GM18870 (cell line): ENCODE data around the gene EPB41L4B.
A peak's percentile ranks its signal among the peaks of the same experiment; 100 is the strongest.

ENCODE experiments used
- ATAC-seq: cut with Tn5 transposase; IDR thresholded peaks from one replicate; pipeline ENCODE4 v1.9.1; 2021; ENCODE audit warnings: moderate library complexity; ENCODE audit not compliant: unreplicated experiment

EPB41L4B gene

DNA sequence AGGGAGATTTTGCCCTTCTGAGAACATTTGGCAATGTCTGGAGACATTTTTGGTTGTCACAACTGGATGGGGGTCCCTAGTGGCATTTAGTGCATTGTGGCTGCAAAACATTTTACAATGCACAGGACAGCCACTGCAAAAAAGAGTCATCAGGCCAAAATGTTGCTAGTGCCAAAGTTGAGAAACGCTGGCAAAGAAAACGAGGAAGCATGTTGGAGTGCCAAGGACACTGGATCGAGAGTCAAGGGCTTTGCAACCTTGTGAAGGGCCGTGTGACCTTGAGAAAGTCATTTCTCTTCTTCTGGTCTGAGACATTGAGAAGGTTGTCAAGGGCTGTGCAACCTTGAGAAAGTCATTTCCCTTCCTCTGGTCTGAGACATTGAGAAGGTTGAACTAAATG, 108.1 kb downstream of the EPB41L4B start:
- no peak for ATAC-seq

DNA sequence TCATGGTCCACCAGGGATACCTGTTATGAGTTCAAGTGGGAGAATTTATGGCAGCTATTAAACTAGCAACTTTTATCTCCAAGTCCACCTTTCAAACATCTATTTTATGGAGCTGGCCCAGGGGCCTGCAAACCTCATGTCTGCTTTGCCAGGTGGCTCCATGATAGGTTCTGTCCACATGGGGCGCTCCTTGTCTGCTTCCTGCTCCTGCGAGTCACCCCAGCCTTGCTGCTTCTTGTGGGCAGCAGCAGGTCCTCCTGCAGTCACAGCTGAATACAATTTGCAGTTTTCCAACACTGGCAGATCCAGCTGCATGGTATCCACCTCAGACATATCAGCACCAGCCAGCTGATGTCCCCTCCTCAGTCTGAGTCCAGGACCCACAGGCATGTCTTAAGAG, 114.2 kb downstream of the EPB41L4B start:
- ATAC-seq = no peak

DNA sequence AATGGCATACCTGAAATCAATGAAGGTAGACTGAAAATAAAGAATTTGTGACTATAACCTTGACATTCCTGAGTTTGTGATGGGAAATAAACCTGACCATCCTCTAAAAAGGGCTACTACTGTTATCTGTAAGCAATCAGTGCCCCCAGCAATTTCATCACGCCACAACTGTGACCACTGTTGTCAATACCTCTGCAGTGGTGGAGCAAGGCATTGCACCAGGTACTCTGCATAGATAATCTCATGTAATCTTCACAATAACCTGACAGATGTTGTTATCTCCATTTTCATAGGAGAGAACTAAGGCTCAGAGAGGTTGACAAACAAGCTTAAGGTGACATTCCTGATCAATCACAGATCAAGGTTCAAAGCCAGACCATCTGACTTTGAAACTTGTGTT, 115.3 kb downstream of the EPB41L4B start:
- no peak for ATAC-seq

DNA sequence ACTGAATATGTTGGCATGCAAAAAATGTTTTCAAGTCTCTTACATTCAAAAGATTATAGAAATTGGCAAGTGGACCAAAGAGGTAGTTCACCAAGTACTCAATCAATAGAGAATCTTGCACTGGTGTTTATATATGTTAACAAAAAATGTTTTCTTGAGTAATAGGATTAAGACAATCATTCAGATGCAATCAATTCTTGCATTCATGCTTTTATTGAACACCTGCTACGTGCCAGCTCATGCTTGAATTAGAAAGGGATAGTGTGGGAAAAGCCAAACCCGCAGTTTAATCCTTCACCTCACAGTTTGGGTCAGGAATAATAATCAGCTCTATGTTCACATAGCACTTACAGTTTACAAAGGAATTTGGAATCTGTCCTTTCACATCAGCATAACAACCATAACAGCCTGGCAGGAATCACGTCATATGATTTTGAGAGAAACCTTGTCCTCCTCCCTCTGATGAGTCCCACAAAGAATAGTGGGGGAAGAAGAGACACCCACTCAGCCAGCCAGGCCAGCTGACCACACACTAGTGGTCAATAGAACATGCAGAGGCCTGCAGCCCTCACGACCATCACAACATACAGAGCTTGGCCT, 117.0 kb downstream of the EPB41L4B start:
- ATAC-seq = no peak

DNA sequence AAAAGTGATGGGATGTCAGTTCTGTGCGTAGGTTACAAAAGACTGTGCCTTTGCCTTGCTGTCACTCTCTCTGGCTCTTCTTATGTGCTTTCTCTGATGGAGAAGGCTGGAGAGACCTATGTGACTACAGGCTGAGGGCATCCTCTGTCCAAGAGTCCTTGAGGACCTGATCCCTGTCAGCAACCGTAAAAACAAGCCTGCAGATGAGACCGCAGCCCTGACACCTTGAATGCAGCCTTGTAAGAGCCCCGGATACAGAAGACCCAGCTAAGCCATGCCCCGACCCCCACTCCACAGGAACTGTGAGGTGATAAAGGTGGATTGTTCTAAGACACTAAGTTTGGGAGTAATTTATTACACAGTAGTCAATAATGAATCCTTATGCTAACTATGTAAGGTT, 121.2 kb downstream of the EPB41L4B start:
- ATAC-seq = no peak

DNA sequence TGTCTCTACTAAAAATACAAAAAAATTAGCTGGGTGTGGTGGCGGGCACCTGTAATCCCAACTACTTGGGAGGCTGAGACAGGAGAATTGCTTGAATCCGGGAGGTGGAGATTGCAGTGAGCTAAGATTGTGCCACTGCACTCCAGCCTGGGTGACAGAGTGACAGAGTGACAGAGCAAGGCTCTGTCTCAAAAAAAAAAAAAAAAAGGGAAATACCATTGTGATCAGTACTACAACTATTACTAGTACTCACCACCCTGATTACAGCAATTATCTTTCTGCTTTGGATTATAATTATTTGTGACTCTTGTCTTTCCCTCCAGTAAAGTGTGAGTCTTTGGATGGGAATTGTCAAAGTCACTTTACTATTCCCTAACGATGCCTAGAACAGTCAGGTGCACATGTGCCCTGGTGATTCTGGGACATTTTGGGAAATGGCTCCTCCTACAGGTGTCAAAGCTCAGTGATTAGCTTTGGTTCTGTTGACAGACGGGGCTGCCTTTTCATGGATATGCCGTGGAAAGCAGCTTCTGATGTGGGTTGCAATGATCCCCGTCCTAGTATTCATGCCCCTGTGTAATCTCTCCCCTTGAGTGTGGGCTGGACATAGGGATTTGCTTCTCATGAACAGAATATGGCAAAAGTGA, 122.0 kb downstream of the EPB41L4B start:
- no peak for ATAC-seq

DNA sequence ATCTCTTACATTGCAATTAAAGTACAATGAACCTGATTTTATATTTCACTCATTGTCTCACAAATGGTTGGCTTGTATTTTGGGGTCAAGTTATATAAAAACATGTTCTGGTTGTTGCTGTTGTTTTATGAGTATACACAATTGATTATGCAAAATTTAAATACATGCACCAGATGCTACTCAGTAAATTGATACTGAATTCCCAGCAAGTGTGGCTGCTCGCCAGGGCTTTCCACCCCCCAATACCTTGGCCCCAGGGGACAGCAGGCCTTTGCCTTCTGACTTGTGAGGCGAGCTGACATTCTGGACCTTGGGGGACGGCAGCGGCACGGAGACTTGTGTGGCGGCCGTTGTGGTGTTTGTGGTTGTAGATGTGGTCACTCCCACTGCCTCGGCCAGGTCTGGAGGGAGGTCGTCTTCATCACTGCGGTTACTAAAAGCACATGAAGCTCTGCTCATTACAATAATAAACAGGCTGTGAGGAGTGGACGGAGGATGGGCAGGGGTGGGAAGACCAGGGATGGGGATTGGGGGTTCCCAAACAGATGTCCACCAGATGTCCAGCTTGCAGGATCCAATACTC, 126.8 kb downstream of the EPB41L4B start:
- no peak for ATAC-seq

DNA sequence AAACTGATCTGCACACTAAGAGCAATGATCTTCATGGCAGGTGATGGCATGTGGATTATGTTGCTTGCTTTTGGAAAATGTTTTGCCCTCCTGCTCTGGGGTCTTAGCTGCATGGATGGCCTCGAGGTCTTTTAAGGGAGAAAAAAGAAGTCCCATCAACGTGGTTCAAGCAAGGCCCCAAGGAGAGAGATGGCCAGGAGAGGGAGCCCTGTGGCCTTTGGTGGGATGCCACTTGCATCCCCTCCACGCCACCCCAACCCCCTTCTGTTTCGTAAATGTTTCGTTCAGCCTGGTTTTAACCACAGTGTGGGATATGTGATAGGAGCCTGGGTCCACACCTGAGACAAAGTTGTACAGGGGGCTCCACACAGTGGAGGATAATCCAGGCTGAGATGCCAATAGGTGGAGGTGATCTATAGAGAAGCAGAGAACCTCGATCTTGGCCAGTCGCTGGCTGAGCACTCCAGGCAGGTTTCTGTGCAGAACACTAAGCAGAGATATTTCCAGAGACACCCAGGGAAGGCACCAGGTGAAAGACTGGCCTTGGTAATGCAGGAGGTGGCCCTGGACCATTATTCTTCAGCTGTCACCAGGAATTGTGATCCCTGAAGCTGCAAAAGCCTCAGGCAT, 128.0 kb downstream of the EPB41L4B start:
- ATAC-seq = no peak

DNA sequence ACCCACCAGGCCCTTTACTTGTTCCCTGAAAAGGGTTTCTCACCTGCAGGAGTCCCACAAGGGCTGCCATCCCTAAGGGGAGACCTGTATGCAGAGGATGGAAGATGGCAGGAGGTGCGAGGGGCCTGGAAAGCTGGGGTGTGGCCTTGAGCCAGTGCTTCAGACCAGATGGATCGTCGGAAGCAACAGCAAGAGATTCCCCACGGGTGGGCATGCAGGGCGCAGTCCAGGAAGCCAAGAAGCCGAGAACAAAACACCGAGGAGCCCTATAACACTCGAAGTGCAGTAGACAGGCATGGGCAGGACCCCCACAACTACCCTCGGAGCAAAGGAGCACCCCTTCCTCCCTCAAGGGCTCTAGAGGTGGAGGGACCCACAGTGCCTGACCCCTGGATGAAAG, 129.1 kb downstream of the EPB41L4B start:
- no peak for ATAC-seq

DNA sequence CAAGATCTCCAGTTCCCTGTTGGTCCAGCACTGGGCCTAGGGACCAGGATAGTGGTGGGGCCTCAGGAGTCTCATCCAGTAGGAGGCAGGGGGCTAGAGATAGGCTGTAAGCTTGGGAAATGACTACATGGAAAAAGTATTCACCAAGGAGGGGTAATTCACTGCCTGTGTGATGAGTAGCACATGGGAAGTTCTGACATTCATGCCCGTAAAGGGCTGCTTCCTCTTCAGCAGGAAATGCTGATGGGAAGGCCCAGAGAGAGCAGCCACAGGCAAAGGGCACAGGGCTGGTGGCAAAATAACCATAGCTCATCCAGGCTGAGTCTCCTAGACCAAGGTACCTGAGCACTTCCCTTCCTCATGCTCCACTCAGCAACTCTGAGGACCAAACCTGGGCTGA, 130.7 kb downstream of the EPB41L4B start:
- ATAC-seq = no peak

DNA sequence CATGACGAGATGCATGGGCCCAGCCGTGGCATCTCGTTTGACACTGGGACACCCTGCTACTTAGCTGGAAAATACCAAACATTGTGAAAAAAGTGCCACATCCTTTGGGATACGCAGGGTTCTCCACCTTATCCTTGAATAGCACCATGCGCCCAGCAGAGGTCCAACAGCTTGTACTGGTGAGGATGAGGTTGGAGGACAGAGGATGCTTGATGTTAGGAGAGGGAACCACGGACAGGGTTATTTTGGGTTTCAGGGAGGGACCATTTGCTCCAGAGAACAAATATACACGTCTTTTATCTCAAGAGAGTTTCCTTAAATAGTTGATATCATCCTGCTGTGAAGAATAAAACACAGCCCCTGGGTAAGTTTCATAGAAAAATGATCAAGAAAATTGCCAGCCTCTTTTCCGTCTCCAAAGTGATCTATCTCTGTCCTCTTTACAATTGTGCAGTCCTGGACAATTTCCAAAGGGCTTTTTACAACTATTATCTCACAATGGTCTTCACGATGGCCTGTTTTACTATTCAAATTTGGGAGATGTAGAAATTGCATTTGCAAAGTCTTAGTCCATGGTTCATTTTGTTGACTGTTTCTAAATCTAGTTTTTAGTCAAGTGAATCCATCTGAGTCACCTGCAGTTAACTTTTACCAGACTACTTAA, 133.9 kb downstream of the EPB41L4B start:
- no peak for ATAC-seq

DNA sequence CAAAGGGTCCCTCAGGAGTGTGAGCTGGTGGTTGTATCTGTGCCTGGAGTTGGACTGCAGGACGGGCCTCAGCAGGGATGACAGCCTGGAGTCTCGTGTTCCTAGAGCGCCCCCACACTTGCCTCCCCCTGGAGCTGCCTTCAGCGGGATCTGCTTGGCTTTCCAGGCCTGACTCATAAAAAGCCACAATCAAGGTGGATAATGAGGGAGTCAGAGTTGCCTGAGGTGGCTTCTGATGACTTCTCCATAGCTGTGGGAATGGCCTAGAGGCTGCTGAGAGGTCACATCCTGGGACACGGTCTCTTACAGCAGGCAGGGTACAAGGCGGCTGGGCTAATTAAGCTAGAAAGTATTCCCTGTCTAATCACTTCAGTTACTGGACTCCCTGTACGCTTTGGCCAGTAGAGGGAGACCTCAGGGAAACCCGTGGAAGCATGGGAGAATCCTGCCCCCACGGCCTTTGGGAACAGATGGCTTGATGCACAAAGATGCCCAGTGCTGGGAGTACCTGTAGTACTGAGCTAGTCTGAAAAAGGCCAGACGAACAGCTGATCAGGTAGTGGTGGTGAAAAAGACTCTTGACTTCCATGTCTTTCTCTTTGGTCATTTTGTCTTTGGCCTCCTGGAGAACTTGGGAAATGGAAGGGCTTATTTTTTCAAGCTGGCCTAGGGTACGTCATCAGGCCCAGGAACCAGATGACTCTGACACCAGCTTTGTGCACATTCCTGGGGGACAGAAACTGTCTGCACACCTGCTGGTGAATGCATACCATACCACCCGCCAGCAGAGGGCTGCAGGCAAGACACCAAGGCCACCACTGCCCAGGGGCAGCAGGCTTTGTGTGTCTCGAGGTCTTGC, 137.7 kb downstream of the EPB41L4B start:
- no peak for ATAC-seq

DNA sequence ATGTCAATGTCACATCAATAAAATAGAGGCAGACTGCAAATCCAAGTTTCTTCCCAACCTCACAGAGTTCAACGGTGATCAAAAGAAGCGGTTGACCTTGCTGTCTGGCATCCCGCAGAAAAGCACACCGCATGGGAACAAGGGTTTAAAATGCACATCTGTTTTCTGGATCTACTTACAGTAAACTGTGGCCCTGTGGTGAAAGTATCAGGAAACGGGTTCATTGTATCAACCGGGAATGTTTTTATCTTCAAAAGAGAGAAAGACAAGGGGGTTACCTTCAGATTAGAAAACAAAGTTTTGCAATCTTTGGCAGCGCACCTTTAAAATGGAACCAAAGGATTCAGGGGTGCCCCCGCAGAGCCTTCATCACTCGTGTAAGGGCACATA, 138.3 kb downstream of the EPB41L4B start:
- ATAC-seq = no peak

DNA sequence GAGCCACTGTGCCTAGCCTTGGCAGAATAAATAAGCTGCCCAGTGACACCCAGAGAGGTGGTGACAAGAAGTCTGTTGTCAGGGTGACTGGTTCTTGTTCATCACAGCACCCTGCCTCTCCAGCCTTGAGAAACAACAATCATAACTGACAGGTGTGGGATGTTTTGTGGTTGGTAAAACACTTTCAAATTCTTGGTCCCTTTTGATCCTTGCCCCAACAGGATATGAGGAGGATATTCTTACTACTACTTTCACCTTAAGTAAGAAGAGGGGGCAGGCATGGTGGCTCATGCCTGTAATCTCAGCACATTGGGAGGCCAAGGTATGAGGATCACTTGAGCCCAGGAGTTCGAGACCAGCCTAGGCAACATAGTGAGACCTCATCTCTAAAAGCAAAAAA, 139.6 kb downstream of the EPB41L4B start:
- peak; percentile 76 for ATAC-seq

DNA sequence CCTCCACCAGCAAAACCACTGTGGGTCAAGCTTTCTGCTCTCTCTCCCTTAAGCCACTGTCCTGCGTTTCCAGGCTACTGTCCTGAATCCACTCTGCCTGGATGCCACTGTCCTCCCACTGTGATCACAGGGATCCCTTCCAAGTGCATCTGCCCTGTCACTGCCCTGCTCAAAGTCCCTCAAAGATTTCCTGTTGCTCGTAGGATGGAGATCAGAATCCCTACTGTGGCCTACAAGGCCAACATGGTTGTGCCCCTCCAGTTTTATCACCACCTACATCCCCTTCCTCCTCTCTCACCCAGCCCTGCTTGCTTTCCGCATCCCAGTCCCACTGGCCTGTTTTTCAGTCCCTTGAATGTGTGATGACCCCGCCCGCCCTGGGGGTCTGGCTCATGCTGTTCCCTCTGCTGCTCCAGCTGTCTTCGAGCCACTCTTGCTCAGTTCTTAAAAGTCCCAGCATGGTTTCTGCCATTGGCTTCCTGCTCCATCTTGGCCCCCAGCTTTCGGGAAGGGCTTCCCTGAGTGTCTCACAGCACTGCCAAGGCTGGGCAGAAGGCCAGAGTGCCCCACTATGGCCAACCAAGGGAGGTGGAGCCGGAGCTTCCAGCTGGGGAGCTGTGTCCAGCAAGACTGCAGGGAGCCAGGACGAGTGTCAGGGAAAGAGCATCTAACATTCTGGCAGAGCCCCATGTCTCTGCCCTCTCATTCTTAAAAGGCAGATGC, 140.9 kb downstream of the EPB41L4B start:
- ATAC-seq = no peak

DNA sequence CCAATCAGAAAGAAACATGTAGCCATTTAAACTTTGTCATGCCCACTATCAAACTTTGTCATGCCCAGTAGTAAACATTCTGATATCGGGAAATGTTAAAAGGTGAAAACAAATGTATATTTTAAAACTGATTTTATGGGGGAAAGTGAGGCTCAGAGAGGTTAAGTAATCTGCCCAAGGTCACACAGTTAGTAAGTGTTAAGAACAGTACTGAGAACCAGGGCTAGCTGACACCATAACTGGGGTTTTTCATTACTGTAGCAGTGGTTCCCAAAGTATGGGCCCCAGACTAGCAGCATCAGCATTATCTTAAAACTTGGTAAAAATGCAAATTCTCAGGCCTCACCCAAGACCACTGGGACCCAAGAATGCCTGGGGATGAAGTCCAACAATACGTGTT, 143.9 kb downstream of the EPB41L4B start:
- ATAC-seq = no peak

DNA sequence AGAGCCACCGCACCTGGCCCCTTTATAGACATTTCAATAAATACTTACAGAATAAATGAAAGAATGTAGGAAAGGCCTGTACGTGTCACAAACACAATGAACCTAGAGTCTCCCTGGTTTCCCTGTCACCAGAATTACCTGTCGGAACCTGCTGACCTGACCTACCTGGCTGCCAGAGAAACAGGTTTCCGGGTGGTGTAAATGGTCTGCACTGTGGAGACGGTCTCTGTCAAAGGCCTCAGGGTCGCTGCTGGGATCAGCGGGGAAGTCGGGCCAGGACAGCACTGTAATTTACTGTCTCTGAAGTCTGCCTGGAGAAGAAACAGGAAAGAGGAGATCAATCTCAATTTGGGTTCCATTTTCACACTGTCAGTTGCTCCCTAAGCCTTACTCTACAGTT, 144.5 kb downstream of the EPB41L4B start:
- ATAC-seq = no peak

DNA sequence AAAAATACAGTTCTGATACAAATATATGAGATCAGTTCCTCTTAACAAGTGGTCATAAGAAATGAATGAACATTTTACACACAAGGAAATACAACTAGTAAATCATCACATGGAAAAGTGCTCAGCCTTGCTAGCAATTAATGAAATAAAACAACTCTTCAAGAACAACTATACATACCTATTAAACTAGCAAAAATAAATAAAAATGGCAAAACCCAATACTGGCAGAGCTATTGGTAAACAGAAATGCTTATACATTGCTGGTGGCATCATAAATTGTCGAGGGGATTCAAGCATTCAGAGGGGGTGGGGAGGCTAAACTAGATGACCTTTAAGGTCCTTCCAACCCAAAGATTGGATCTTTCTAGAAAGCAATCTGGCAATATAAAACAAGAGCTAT, 147.9 kb downstream of the EPB41L4B start:
- no peak for ATAC-seq

DNA sequence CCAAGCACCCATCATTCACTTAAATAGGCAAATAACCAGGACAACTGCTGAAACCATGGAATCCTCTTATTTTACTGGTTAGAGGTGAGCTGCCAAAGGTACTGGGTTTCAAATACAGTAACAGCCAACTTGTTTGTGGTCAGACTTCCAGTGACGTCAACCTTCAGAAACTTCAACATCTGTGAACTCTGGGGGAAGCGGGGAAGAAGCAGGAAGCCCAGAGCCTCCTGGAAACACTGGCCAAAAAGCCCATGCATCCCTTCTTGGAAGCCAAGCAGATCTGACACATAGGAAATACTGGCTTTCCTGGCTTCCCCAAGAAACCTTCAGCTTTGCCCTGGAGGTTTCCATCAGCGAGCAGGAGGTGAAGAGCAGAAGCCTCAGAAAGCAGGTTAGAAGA, 148.9 kb downstream of the EPB41L4B start:
- ATAC-seq = no peak

DNA sequence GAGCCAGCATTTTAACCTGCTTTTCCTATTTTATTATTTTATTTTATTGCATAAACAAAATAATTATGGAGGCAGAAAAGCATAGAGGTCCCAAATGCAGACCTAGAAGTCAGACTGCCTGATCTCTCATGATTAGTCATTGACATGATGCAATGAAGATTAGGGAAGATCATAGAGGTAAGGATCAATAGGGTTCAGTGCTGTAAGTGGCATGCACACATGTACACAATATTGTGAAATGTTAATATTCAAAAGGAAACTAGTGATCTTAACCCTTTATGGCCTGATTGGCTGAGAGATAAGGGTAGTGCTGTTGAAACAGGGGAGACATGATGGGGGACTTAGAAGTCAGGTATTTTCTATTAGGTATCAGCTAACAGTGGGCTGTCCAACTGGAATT, 152.7 kb downstream of the EPB41L4B start:
- ATAC-seq = no peak
